Stomach (tissue), 9 donors: ENCODE data around the gene MRC2. TPM values are rescaled to one million over a fixed set of nuclear protein-coding genes. Genes with fewer than 3 reads are reported as not detected.

Source experiments
- DNase-seq, 2 donors: peaks; one replicate each; pipeline versions ENCODE4 v3.0.0 to v3.0.0-alpha.2; 2013 to 2019
- H3K27ac ChIP-seq, 5 donors: fragments of 200-600 bp in 4 of 5; sonication (generic) in 4 of 5; one replicate each; pipeline ENCODE4 v1.5.1; 2013 to 2019; ENCODE audit warnings: mild to moderate bottlenecking in 1 of 5, moderate library complexity in 1 of 5
- H3K27me3 ChIP-seq, 3 donors: fragments of 200-600 bp; sonication (generic); one replicate each; pipeline ENCODE4 v1.5.1; 2017 to 2019; ENCODE audit warnings: mixed run types in 1 of 3
- H3K36me3 ChIP-seq, 4 donors: fragments of 200-600 bp; sonication (generic); 1 replicate in 3 of 4; 2 replicates in 1 of 4; pipeline ENCODE4 v1.5.1; 2016 to 2019
- H3K4me1 ChIP-seq, 4 donors: fragments of 200-600 bp; sonication (generic); one replicate each; pipeline ENCODE4 v1.5.1; 2016 to 2019
- H3K4me3 ChIP-seq, 4 donors: fragments of 200-600 bp; sonication (generic) in 3 of 4; one replicate each; pipeline ENCODE4 v1.5.1; 2016 to 2019; ENCODE audit warnings: mild to moderate bottlenecking in 1 of 4
- H3K9me3 ChIP-seq, 4 donors: fragments of 200-600 bp; sonication (generic); one replicate each; pipeline ENCODE4 v1.5.1; 2016 to 2019
- CTCF ChIP-seq, 7 experiments: fragments of 450-650 bp in 4 of 7; fragments of 200-600 bp in 3 of 7; sonication (generic) in 3 of 7; IDR thresholded peaks; one replicate each; pipeline ENCODE4 v1.5.1; 2016 to 2019; ENCODE audit warnings: antibody characterized with exemption in 7 of 7, control low read depth in 2 of 7, mild to moderate bottlenecking in 1 of 7
- EP300 ChIP-seq: sonication (generic); formaldehyde crosslinking; IDR thresholded peaks from one replicate; pipeline ENCODE4 v1.6.1; 2017; ENCODE audit warnings: antibody characterized with exemption
- POLR2A ChIP-seq, 4 donors: fragments of 450-650 bp; IDR thresholded peaks; one replicate each; pipeline ENCODE4 v1.6.1; 2016; ENCODE audit warnings: antibody characterized with exemption in 4 of 4, control low read depth in 2 of 4, mild to moderate bottlenecking in 1 of 4, moderate library complexity in 1 of 4
- POLR2AphosphoS5 ChIP-seq, 3 donors: sonication (generic); formaldehyde crosslinking; IDR thresholded peaks; one replicate each; pipeline ENCODE4 v1.6.1; 2016; ENCODE audit warnings: antibody characterized with exemption in 3 of 3
- WGBS, 5 donors: extraction: QIAGEN DNeasy Blood & Tissue Kit in 3 of 5; methylation state at CpG; one replicate each; pipeline versions ENCODE4 v1.1.5 to v1.1.7; 2013 to 2018; 5-methylcytosine and 5-hydroxymethylcytosine counted together
- intact Hi-C: fragments of 100-400 bp; cut with DNase I; formaldehyde crosslinking; loops from one replicate; pipeline ENCODE4 v1.15.1; 2023; ENCODE audit warnings: low total_unique reads
- polyA plus RNA-seq, 3 donors: library from polyadenylated mRNA; stranded (reverse); fragments of 200-250 nt; gene quantifications; one replicate each; pipeline ENCODE4 v1.2.3, GENCODE V29; 2013
- total RNA-seq, 5 donors: library from RNA; depleted of rRNA; stranded (reverse); fragments of >200 nt; gene quantifications; one replicate each; pipeline versions ENCODE4 v1.1.0 to v1.2.3, GENCODE V29; 2014 to 2016
- donor health status: healthy with polysubstance abuse.
- donor health status: Bipolar disorder and iron deficiency.
- donor health status: healthy.

Gene MRC2
- total and polyA plus RNA-seq, 8 donors: 4.7 to 107 (median 13.8) TPM

- intact Hi-C loops: no loop called here
- Histone ChIP-seq H3K4me1 (no peaks in the 10 kb centered on the region), H3K27me3 (no peaks in the 10 kb centered on the region), H3K4me3 (no peak overlapping the region), H3K27ac (no peak overlapping the region), H3K36me3 (peaks cover 34 to 97% (median 94%) of the 10 kb centered on the region in 4 donors), H3K9me3 (no peaks in the 10 kb centered on the region)
- 85 to 89% (median 86%) methylated on average over 9 of the region's 9 CpGs for WGBS, 5 donors
- no peak for DNase-seq
- TF ChIP-seq POLR2AphosphoS5 (IDR thresholded peaks at IDR 0.05) (no peak), POLR2A (IDR thresholded peaks at IDR 0.05) (no peak), CTCF (IDR thresholded peaks at IDR 0.05) (no peak), EP300 (no peak)
Measured at GRCh38 chr17:62592341-62593099, 35.0 kb upstream of the MRC2 start.

DNA sequence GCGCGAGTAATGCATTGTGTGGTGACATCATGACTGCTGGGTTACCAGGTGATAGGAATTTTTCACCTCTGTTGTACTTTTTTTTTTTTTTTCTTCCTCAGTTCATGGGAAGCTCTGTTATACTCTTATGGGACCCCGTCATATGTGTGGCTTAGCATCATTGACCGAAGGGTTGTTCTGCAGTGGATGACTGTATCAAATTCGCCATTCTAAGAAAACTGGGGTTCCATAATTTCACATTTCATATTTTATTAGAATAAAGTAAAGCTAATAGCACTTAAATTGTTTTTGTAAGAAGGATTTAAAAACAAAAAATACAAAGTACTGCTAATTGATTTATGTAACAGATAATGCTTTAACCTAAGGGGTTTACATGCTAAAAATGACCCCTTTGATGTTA is 32.0 kb upstream of the MRC2 start:
- 97 to 100% (median 99%) methylated on average over 5 of the region's 5 CpGs for WGBS, 5 donors
- H3K4me3 ChIP-seq: no peak overlapping the region
- no peaks in the 10 kb centered on the region for H3K27me3 ChIP-seq
- intact Hi-C loops: no loop called here
- H3K36me3 ChIP-seq: peaks cover 33 to 99% (median 94%) of the 10 kb centered on the region in 4 donors
- H3K4me1 ChIP-seq: peaks cover 0 to under 1% (median 0%) of the 10 kb centered on the region in 4 donors
- no peak for DNase-seq
- H3K27ac ChIP-seq: no peak overlapping the region
- no peaks in the 10 kb centered on the region for H3K9me3 ChIP-seq
- TF ChIP-seq EP300 (no peak), CTCF (IDR thresholded peaks at IDR 0.05) (no peak), POLR2AphosphoS5 (IDR thresholded peaks at IDR 0.05) (no peak), POLR2A (IDR thresholded peaks at IDR 0.05) (no peak)

DNA sequence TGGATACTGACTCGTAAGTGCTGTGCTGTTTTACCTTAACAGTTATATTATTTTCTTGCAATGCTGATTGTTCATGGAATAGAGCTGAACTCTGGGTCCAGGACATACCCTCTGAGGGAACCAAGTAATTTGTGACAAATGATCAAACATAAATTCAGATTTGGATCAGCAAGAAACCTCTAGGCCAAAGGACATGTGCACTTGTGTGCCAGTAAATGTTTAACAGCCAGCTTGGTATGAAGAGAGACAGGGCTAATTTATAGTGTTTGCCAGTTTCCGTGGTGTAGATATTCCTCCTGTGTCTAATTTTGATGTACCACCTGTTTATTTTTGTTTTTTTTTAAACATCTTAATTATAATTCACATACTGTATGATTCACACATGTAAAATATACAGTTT is 30.8 kb upstream of the MRC2 start:
- WGBS, 5 donors: 94 to 100% (median 97%) methylated on average over 2 of the region's 2 CpGs
- H3K4me1 ChIP-seq: peaks cover 0 to 9% (median 0%) of the 10 kb centered on the region in 4 donors
- intact Hi-C loops: no loop called here
- DNase-seq: no peak
- peaks cover 31 to 99% (median 93%) of the 10 kb centered on the region in 4 donors for H3K36me3 ChIP-seq
- no peak overlapping the region for H3K27ac ChIP-seq
- TF ChIP-seq EP300 (no peak), CTCF (IDR thresholded peaks at IDR 0.05) (no peak), POLR2A (IDR thresholded peaks at IDR 0.05) (no peak), POLR2AphosphoS5 (IDR thresholded peaks at IDR 0.05) (no peak)
- H3K27me3 ChIP-seq: no peaks in the 10 kb centered on the region
- H3K4me3 ChIP-seq: no peak overlapping the region
- H3K9me3 ChIP-seq: no peaks in the 10 kb centered on the region

- Histone ChIP-seq H3K4me1 (peaks cover 0 to 9% (median 0%) of the 10 kb centered on the region in 4 donors), H3K36me3 (peaks cover 31 to 99% (median 93%) of the 10 kb centered on the region in 4 donors), H3K27ac (no peak overlapping the region), H3K9me3 (no peaks in the 10 kb centered on the region), H3K4me3 (no peak overlapping the region), H3K27me3 (no peaks in the 10 kb centered on the region)
- WGBS, 5 donors: 98 to 99% (median 98%) methylated on average over 2 of the region's 2 CpGs
- TF ChIP-seq EP300: no peak
- no peak for DNase-seq
- intact Hi-C loops: no loop called here
Measured at GRCh38 chr17:62597150-62597549, 30.3 kb upstream of the MRC2 start.

DNA sequence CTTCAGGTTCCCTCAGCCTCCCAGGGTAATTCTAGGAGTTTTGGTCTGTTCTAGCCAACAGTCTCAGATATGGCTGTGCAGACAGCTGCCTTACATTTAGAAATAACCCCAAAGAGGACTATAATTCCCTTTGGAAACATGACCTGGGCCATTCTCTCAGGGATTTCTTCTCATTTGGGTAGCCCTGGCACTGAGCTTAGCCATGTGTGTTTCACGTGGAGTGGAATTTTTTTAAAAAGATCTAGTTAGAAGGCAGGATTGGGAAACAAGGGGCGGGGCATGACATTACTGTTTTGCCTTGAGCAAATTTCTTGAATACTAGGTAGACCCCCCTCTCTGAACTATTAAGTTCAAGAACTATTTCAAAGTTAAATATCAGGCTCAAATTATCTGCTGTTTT is 29.6 kb upstream of the MRC2 start:
- TF ChIP-seq EP300 (no peak), POLR2A (IDR thresholded peaks at IDR 0.05) (no peak), CTCF (IDR thresholded peaks at IDR 0.05) (no peak), POLR2AphosphoS5 (IDR thresholded peaks at IDR 0.05) (no peak)
- intact Hi-C loops: no loop called here
- DNase-seq: no peak
- Histone ChIP-seq H3K4me1 (peaks cover 0 to 9% (median 0%) of the 10 kb centered on the region in 4 donors), H3K9me3 (no peaks in the 10 kb centered on the region), H3K36me3 (peaks cover 26 to 99% (median 96%) of the 10 kb centered on the region in 4 donors), H3K27me3 (no peaks in the 10 kb centered on the region), H3K4me3 (no peak overlapping the region), H3K27ac (no peak overlapping the region)
- 71 to 89% (median 88%) methylated on average over 2 of the region's 2 CpGs for WGBS, 5 donors
